Activated T-cell treated with anti-CD3 and anti-CD28 coated beads, Interleukin-2, amount 50 U/mL, for 1 hour (primary cell): ENCODE data around the gene ST8SIA6.
"Not testable (repeated sequence)": the region's sequence is repeated elsewhere in the genome, so short reads cannot be mapped to it uniquely, and the experiment has no call there.

Experiments
- DNase-seq: peaks from one replicate; pipeline ENCODE4 v3.0.0-alpha.2; 2020

Gene ST8SIA6, protein sequence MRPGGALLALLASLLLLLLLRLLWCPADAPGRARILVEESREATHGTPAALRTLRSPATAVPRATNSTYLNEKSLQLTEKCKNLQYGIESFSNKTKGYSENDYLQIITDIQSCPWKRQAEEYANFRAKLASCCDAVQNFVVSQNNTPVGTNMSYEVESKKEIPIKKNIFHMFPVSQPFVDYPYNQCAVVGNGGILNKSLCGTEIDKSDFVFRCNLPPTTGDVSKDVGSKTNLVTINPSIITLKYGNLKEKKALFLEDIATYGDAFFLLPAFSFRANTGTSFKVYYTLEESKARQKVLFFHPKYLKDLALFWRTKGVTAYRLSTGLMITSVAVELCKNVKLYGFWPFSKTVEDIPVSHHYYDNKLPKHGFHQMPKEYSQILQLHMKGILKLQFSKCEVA

DNA sequence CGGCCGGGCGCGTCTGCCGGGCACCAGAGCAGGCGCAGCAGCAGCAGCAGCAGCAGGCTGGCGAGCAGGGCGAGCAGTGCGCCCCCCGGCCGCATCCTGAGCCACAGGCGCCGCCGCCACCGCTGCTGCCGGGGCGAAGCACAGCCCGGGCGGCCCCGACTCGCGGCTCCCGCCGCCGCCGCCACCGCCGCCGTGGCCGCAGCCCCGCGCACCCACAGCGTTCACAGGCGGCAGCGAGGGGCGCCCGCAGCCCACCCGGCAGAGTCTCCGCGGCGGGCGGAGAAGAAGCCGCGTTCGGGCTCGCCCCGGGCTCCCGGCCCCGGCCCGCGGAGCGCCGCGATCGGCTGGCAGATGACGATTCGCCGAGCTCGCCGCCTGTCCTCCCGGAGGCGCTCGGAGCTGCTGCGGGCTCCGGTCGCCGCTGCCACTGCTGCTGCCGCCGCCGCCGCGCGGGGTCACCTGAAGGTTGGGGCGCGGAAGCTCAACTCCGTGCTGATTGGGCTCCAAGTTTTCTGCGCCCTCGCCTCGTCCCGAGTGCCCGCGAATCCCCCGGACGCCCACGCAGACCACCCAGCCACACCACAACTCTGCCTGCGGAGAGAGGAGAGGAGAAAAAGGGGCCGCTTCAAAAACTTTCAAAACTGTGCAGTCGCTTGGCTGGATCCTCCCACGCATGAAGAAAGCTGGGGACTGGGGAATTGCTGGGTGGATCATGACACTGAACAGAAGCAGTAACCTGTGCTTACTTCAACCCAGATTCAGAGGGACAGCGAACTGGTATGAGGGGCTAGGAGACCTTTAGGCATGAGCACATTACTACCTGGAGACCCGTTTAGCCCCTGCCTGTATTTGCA, at the start of gene ST8SIA6:
Gene ST8SIA6 (minus strand): TSS at position 435 of the 854 bp plus-strand sequence. CDS start 340 bp downstream, at position 95.
- peak; percentile 65 for DNase-seq

DNA sequence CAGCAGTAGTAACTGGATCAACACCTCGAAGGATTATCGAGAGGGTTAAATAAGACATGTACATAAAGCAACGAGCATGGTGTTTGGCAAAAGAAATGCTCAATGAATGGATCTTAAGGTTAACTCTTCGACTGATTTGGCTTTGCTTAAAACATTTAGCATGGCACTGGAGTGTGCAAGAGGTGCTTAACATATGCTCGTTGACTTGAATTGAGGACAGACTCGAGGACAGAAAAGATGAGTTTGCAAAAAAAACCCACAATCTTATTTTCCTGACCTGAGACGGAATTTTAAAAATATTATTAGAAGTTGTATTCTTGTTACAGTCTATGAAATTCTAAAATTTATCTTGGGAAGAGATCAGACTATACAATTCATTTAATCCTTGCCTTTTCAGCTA, 49.4 kb upstream of the ST8SIA6 start:
- no peak for DNase-seq

DNA sequence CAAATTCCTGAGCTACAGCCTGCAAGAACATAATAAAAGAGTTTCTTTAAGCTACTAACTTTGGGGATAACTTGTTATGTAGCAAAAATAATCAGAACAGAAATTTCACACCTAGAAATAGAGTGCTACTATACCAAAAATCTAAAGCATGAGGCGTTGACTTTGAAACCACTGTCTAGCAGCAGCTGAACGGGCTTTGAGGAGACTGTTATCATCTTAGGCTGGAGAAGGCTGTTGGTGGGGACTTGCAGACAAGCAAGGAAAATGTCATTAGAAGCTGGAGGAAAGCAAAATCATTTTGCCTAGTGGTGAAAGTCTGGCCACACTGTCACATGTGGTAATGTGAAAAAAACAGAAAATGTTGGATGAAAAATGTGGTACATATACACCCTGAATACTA, 48.4 kb upstream of the ST8SIA6 start:
- DNase-seq, result no peak

DNA sequence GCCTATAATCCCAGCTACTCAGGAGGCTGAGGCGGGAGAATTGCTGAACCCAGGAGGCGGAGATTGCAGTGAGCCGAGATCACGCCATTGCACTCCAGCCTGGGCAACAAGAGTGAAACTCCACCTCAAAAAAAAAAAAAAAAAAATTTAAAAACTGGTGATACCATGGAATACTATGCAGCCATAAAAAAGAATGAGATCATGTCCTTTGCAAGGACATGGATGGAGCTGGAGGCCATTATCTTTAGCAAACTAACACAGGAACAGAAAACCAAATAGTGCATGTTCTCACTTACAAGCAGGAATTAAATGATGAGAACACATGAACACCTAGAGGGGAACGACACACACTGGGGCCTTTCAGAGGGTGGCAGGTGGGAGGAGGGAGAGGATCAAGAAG, 44.6 kb upstream of the ST8SIA6 start:
- DNase-seq, result not testable (repeated sequence)

DNA sequence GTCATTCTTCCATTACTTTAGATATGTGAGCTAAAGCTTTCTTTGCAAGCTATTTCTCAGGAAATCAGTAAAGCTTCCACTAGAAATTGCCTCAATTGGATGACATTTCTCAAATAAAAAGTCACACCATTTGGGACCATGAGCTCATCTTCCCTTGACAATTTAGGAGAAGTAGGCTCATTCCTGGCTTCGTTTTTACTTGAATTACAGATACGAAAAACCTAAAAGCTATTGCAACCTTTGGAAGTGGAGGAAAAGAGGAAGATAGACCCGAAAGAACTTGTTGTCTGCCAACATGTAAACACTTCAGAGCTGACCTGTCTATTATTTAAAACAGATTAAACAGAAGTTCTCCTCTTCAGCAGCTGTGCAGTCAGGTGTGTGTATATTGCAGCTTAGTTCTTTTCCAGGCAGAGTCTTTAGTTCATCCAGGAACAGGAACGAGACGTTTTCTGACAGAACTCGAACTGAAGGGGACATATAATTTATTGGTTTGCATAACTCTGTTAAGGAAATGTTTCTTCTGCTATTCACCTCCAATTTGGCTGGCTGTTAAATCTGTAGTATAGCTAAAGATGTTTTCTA, 43.1 kb upstream of the ST8SIA6 start:
- DNase-seq, result no peak

DNA sequence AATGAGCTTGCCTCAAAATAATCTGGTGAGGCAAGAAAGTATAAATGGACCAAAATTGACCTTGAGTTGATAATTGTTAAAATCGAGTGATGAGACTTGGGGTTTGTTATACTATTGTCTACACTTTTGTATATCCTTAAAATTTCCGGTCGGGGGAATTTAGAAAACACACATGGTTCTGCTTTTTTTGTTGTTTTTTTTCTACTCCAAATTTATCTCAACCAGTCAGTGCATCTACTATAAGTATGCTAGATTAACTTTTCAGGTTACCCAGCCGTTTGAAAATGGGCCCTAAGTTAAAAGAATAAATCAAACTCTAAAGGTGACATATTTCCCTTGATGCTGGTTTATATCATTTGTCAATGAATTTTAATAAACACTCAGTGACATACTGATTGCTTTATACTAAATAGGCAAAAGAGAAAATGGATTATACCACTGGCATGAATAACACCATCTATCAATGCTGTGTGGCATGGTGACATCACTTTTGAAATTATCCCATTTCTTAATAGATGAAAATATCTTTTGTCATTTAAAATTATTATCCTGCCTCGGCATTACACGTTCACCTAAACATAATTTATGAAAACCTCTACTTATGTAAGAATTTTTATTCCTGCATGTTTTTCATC, 40.3 kb upstream of the ST8SIA6 start:
- no peak for DNase-seq

DNA sequence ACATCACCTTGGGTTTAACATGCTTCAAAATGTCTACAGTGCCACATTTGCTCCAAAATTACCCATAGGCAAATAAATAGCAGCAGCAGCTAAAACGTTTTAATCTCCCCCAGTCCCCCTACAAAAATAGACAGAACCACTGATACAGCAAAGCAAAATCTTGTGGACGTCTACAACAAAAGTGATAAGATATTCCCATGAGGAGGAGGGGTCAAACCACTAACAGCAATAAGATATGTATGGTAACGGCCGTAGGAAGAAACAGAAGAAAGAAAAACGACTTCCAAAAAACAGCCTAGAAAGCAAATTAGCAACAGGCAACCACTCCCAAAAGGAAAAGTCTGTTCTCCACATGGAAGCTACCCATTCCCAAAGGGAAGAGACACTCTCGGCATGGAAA, 34.5 kb upstream of the ST8SIA6 start:
- DNase-seq, result no peak

DNA sequence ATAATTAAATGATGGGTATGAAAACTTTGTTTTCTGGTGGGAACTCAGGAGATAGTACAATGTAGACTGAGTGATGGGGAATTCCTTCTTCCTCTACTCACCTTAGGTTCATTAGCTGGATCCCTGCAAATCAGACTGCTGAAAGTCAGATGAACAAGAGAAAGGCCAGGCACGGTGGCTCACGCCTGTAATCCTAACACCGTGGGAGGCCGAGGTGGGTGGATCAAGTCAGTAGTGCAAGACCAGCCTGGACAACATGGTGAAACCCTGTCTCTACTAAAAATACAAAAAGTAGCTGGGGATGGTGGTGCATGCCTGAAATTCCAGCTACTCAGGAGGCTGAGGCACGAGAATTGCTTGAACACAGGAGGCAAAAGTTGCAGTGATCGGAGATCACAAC, 28.7 kb upstream of the ST8SIA6 start:
- no peak for DNase-seq

DNA sequence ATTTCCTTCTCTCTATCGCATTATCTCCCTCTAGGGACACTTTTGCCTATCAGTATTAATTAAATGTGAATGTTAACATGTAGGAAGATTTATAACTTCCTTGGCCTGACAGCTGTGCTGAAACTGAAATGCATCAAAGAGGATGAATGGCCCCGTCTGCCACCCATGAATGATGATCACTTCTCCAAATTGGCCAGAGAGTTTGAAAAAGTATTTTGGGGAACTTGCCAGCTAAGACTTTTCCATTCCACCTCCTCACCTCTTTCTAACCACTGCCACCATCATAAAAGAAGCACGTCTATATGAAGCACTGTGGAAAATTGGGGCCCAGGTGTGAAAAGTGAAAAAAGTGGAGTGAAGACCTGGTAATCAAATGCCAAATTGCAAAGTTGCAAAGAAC, 25.4 kb upstream of the ST8SIA6 start:
- no peak for DNase-seq

DNA sequence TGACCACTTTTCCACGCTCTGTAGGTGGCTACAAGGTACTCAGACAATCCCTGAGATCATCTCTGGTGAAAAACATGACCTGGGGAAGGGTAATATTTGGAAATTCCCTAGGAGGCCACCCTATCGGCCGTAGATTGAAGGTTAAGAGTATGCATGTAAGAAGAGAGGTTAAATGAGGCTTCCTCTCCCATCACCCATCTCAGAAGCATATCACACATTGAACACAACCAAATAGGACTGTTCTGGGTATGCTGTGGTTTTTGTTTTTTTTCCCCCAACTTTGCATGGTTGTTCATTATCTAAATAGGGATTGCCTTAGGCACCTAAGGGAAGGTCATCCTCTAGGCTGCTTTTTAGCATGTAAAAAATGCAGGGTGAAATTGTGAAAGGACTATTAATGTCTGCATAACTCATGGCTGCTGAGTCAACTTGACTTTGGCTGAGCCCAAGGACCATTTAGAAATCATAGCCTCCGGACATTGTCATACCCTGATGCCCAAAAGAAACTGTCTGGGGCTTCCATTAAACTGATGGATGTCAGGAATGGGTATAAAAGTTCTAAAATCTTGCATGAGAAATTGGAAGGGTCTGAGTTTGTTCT, 24.7 kb upstream of the ST8SIA6 start:
- DNase-seq, result no peak

DNA sequence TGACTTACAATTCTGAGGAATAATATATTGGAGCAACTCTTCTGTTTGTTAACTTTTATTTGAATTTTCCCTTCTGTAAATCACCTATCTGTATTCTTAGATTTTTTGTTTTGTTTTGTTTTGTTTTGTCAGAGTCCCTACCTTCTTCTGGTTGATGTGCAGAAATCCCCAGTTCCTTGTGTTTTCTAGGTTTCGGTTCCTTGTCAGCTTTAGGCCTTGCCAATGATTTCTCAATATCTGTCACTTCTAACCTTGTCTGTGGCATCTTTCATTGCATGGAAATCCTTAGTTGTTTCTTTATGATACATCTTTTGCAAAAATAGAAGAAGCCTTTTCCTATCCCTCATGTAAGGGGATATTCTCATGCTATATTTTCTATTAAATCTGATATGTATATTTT, 21.7 kb upstream of the ST8SIA6 start:
- DNase-seq, result no peak

DNA sequence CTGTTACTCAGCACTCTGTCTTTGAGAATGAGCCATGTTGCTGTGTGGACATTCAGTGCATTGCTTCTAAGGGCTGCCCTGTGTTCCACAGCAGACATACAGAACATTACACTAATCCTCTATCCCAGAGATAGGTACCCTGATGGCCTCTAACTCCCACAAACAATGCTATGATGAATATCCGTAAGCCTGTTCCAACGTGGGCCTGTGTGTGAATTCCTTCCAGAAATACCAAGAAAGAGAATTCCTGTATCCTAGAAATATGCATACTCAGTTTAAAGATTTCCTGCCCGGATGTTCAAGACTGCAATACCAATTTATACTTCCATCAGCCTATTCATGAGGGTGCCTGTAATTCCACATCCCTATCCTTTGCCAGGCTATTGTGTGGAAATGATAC, 21.3 kb upstream of the ST8SIA6 start:
- DNase-seq, result no peak

DNA sequence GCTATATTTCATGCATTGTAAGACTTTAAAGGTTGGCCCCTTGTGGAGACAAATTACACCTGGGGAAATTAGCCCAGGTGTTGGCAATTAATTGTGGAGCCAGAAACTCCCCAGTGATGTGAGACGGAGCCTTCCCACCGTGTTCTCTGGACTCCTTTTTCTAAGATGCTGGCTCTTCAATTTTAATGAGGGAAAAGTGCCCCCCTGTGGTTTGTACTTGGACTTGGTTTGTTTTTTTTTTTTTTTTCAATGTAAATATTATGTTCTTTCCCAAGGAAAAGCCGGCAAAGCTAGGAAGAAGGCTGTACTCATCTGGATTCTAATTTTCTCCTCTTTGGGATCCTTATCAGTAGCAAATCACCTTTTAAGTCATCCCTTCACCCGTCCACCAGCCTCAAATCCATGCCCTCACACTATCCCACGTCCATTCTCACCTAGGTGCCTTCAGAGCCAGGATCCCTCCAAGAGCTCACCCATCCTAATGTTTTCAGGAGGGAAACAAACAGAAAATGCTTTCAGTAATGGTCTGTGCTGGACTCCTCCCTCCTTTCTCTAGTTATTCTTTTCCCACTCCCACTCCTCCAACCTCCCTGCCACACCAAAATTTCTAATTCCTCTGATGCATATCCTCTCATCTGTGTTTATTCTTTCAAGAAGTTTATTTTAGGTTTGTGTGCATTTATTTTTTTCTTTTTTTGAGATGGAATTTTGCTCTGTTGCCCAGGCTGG, 20.4 kb upstream of the ST8SIA6 start:
- DNase-seq, result no peak

DNA sequence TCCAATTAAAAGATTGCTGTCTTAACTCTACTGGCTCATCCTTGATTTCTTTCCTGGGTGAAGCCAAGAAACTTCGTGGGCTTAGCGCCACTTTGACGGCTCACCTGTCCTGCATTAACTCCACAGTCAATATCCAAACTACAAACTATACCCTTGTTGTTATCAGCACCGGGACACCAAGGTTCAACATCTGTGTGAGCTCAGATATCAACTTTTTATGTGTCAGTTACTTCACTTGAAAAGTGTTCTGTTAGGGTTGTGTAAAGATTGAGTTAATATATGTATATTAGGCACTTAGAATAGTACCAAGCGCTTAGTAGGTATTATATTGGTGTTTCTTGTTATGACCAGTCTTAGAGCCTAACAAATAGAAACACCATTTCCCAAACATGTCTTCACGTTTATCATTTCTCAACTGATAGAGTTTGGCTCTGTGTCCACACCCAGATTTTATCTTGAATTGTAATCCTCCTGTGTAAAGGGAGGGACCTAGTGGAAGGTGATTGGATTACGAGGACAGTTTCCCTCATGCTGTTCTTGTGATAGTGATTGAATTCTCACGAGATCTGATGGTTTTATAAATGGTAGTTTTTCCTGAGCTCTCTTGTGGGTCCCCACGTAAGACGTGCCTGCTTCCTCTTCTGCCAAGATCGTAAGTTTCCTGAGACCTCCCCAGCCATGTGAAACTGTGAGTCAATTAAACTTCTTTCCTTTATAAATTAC, 19.0 kb upstream of the ST8SIA6 start:
- no peak for DNase-seq

DNA sequence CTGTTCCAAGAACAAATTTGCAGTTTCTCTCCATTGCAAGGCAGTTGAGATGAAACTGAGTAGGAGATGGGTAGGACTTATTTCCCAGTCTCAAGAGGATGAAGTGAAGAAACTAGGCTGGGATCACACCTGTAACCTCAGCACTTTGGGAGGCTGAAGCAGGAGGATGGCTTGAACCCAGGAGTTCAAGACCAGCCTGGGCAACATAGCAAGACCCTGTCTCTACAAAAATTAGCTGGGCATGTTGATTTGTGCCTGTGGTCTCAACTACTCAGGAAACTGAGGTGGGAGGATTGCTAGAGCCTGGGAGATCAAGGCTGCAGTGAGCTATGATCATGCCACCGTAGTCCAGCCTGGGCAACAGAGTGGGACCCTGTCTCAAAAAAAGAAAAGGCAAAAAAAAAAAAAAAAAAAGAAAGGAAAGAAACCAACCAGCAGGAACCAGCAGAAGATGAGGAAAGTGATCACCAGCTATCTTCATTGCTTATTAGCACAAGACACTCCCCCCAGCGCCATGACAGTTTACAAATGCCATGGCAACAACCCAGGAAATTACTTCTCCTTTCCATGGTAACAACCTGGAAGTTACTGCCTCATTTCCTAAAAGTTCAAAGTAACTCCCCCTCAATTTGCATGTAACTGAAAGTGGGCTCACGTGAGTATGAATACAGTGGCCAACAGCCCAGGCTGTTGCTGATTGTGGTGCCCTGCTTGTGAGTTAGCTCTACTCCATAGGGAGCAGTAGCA, 18.3 kb upstream of the ST8SIA6 start:
- DNase-seq, result no peak

DNA sequence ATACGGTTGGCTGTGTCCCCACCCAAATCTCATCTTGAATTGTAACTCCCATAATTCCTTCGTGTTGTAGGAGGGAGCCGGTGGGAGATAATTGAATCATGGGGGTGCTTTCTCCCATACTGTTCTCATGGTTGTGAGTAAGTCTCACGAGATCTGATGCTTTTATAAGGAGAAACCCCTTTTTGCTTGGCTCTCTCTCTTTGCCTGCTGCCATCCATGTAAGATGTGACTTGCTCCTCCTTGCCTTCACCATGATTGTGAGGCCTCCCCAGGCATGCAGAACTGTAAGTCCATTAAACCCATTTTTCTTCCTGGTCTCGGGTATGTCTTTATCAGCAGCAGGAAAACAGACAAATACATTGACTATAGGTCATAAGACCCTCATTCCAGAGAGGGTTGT, 15.9 kb upstream of the ST8SIA6 start:
- no peak for DNase-seq

DNA sequence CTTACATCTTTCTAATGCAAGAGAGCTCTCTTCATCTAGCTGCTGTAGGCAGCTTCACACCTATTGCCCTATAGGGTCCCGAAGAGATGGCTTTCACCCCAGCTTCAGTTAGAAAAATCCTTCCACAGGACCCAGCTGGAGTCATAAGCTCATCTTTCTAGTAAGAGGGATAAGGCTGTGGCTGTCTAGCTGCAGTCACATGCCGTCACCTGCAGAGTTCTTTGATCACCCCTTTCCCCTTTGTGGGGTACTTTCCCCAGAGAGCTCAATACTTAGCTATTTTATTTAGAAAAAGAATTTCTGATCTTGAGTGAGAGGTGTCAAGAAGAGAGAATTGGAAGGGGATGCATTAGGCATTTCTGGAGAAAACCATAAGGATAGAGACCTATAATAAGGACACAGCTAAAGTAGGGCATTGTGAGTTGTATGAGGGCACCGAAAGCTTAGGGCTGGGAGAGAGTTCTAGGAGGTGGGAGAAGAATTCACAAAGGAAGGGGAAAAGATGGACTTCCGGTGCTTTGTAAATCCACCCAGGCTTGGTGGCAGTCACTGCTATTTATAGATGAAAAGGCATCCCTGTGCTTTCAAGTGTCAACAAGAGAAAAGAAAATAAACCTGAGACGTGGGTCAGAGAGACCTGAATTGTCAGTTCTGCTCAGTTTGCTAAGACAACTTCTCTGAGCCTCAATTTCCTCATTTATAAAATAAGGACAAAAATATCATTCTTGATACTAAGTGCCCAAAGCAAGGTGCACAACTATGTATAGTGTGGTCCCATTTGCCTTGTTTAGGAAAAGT, 11.1 kb upstream of the ST8SIA6 start:
- no peak for DNase-seq

DNA sequence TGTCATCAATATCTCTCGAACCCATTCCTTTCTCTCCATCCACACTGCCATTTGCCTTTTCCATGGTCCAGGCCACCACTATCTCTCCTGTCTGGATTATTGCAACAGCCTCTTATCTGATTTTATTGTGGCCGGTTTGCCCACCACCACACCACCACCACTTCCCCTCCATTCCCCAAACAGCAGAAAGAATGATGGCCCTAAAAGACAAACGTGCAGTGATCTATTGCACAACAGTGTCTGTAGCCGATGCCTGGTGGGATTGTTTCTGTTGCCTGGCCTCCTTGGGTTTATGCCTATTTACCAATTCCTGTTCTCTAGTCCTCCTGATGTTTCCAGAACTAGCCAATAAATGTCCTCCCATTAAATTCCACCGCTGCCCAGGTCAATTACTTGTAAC, 10.2 kb upstream of the ST8SIA6 start:
- DNase-seq, result no peak

DNA sequence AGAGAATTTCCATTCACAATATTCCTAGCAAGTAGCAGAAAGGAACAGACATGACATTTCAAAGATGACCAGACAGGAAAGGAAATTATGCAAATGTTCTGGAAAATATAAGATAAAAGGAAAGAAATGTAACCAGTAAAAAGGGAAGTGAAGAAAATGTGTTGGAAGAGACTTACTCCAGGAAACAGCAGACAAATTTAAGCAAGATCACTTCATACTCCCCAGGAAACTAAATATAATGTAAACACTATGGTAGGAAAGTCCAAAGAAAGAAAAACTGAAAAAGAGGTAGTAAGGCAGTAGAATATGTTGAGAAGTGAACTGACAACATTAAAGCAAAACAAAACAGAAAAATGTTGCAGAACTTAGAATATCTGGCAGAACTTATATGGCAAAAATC, 6.4 kb upstream of the ST8SIA6 start:
- DNase-seq, result no peak

DNA sequence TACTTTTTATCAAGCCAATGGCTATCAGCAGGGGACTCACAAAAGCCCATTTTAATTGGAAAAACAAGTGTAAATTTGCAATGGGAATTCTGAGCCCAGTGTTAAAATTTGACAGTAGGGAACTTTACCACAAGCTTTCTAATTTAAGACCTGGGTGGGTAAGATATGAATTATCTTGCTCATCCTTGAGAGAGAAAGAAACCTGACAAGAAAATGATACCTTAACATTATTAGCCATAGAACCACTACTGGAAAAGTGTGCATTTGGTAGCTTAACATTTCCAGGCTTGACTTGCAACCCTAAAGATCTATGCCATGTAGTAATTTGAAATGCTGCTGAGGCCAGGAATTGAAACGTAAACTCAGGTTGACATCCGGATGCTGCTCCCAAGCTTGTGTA, 2.7 kb upstream of the ST8SIA6 start:
- no peak for DNase-seq
